GM19035 (cell line): ENCODE data around the gene SLC12A8.

Experiments
- ATAC-seq: cut with Tn5 transposase; IDR thresholded peaks from one replicate; pipeline ENCODE4 v1.9.1; 2021; ENCODE audit not compliant: unreplicated experiment

SLC12A8 gene

DNA sequence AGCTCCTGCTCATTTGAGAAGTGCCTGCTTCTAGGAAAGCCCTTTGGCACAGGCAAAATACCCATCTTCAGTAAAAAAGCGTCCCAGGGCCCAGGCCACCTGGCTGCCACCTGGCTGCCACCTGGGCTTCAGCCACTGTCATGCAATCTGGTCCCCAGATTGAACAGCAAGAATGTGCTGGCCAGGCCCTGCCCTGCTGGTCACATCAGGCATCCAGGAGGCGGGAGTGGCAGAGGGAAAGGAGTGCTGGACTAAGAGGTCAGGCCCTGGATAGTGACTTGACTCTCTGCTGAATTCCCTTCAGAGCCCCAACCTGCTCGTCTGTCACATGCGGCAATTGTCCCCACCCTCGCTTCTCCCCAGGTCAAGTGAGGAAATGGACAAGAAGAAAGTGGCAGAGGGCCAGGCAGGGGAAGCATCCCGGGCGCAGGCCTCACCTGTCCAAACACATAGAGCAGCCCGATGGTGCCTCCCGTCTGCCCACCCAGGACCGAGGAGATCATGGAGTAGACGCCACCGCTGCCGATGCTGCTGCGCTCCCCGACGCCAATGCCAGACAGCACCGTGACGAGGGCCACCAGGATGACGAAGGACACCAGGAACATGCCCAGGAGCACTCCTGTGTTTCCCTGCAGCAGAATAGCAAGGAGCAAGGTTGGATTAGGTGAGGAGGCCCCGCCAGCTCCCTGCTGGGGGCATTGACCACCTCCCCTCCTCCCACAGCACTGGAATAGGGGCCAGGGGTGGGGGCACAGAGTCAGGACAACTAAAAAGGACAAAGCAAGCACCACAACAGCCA lies 25.5 kb downstream of the SLC12A8 start:
- ATAC-seq: no peak

DNA sequence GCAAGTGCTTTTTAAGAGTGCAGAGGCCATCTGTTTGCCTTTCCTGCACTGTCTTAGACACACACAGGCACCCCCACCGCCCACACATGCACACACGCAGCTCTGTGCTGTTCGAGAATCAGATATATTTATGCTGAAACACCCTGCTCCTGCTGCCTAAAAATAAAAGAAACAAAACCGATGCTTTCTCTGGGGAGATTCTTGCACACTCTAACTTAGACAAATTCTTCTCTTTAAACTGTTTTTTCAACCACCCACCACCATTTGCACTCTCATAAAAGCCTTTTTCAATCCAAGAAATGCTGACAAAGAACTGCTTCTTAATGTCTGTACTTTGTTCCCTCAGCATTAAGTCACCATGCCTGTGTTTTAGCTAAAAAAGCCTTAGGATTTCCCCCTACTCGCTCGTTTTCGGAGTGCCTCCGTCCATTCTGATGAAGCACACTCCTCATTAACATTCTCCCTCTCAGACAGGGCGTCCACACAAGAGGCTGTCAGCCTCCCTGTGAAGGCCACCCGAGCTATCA lies 26.2 kb downstream of the SLC12A8 start:
- ATAC-seq: peak; percentile 79

DNA sequence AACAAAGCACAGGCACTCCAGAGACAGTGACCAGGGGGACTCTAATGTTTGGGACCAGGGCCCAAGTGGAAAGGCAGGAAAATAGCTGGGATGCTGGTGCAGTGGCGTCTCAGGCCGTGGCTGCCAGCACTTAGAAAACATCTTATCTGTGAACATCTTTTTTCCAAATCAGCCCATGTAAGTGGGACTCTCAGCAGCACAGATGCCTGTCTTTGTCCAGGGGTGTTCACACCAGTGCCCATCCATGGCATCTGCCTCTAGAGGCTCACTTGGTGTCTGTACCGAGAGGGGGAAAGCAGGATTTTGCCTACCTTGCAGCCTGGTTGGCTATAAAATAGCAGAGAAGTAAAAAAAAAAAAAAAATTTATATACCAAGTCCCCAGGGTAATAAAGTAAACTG lies 26.7 kb downstream of the SLC12A8 start:
- no peak for ATAC-seq

DNA sequence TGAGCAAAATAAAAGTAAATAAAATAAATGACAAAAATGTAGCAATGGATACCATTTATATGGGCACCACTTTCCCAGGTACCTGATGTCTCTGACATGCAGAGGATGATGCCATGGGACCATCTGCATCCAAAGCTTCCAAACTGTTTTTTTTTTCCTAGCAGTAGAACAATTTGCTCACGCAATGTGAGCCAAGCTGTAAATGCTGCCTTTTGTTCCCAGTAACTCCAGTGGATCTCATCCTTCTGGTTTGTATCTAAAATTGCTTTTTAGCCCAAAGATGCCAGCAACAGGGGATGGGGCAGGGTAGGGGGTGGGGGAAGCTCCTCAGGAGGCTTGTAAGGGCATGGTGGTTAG lies 32.7 kb downstream of the SLC12A8 start:
- no peak for ATAC-seq

DNA sequence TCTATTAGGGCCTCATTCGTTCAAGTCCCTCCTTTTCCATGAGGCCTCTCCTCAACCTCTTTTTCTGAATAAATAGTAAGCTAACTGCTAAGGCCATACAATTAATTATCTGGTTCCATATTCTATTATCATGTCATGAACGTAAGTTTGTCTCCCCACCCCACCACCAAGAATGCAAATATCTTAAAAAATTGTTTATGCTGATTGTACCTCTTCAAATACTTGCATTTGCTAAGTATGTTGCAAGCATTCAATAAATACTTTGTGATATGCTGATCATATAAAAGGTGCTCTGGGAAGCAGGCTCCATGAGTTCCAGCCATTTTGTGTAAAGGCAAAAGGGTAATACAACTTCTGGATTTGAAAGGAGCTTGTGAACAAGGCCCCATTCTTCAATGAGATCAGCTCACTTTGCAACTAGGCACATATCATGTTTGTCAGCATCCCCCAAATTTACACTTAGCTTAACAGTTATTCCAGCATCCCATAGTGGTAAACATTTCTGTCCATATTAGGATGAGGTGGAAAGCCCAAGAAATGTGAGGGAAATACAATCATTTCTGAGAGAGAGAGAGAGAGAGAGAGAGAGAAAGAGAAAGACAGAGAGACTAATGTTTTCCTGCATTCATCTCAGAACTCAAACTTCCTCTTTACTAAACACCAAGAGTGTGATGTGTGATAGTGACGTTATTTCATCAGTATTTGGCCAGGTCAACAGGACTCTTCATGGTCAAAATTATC lies 33.2 kb downstream of the SLC12A8 start:
- peak; percentile 69 for ATAC-seq

DNA sequence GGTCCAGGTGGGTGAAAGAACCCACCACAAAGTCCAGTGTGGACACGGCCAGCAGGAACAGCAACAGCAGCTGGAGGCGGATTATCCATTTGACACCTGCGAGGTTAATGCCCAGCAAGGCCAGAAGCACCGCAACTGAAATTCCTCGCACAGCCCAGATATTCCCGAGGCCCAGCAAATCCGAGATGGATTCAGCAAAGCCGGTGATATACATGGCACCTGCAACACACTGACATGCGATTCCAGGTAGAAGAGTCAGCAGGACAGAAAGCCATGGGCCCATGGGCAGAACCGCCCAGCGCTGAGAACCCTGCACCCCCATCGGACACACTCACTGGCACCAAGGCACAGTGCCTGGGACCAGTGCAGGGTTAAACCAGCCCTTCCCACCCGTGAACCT lies 34.8 kb downstream of the SLC12A8 start:
- no peak for ATAC-seq

DNA sequence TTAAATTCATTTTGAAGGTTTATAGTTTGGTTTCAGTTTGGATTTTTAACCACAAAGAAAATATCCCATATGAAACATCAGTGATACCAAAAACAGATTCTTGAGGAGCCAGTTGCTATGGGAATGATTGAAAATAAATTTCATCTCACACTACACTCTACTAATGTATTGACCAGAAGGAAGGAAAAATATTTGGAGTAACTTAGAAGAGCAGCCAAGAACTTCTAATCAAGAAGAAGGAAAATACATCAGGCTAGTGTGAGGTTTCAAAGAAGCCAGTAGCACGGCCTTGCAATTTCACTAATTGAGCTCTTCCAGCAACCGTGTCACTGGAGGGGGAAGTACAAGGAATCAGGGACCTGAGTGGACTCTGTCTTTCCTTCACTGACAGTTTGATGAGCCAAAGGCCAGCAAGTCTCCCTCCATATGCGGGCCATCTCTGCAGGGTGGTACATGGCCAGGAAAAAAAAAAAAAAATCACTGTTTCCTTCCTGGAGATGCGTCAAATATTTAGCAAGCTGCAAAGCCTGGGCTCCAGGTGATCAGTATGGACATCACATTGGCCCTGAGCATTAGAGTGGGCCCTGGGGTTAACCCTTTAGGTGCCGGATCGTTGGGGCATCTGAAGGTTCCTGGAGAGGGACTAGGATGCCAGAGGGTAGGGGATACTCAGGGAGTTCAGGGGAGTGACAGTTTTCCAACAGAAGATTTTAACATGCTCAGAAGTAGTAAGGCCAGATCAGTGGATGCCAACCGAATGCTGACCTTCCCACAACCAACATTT lies 37.1 kb downstream of the SLC12A8 start:
- no peak for ATAC-seq

DNA sequence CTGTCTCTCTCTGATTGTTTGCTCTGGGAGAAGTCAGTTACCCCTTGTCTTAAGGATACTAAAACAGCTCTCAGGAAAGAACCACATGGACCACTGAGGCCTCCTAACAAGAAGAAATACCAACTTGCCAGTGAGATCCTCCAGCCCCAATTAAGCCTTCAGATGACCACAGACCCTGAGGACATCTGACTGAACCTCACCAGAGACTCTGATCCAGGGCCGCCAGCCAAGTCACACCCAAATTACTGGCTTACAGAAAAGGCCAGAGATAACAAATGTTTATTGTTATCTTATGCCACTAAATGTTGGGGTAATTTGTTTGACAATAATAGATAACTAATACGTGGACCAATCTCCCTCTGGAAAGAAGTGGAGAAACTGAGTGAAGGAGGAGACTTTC lies 40.2 kb downstream of the SLC12A8 start:
- ATAC-seq: no peak

DNA sequence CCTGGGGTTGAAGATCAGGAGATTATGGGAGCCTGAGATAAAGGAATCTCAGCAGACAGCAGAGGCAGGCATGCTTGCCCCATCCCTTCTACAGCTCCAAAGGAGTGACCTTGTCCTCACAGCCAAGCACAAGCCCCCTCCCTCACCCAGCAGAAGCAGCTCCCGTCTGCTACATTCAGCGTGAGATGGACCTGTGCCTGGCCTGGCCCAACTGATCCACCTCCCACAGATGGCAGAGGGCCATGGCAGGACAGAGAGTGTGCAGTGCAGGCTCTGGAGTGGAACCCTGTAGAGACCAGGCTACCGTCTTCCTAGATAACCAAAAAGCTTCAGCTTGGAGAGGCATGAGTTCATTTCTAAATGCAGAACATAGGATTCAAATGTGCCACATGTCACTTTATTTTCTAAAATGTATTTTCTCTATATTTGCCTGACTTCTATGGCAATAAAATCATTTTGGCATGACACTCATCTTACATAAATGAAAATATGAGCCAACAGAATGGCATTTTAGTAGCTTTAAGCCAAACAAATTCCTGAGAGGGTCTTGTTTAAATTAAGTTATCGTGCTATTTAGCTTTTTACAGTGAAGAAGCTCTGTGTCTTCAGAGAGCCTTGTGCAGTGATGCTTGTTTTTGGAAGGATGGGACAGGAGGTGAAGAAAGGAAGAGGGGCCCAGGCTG lies 43.7 kb downstream of the SLC12A8 start:
- no peak for ATAC-seq

DNA sequence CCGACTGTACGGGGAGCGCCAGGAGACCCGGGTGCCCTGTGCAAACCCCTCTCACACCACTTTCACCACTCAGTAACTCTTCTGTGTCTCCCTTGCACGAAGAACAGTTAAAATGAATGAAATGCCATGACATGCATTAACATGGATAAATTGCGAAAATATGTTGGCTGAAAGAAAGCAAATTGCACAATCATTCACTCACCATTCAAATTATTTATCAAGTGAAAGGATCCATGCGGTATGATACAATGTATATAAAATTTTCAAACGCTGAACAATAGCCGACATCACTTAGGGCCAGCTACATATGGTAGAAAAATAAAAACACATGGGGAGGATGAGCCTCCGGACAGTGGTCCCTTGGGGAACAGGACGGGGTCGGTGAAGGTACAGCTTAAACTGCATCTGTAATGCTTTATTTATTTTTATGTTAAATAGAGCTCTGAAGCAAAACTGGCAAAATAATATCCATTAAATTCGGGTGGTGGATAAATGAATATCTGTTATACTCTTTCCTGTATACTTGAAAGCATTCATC lies 45.9 kb downstream of the SLC12A8 start:
- no peak for ATAC-seq

DNA sequence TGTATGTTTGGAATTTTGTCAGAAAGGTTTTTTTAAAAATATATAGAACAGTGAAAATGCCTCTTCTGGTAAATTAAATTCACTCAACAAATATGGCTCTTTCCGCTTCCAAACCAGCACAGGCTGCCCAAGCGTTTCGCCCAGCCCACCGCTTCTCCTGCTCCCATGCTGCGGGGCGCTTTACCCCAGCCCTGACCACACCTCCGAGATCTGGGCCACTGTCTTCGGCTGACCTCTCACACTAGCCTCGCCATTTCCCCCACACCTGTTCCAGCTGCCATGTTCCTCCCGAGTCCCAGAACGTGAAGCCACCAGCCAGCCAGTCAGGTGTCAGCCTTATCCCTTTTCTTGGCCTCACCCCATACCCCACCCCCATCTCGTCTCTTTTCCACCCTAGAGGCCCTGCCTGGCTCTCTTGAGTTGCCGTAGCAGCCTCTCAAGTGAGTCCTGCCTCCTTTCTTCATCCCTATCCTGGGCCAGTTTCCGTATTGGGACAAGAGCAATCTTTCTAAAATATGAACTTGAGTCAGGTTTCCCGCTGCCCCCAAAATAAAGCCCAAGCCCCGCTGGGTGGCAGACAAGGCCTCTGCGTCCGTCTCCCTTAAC lies 46.5 kb downstream of the SLC12A8 start:
- ATAC-seq: no peak

DNA sequence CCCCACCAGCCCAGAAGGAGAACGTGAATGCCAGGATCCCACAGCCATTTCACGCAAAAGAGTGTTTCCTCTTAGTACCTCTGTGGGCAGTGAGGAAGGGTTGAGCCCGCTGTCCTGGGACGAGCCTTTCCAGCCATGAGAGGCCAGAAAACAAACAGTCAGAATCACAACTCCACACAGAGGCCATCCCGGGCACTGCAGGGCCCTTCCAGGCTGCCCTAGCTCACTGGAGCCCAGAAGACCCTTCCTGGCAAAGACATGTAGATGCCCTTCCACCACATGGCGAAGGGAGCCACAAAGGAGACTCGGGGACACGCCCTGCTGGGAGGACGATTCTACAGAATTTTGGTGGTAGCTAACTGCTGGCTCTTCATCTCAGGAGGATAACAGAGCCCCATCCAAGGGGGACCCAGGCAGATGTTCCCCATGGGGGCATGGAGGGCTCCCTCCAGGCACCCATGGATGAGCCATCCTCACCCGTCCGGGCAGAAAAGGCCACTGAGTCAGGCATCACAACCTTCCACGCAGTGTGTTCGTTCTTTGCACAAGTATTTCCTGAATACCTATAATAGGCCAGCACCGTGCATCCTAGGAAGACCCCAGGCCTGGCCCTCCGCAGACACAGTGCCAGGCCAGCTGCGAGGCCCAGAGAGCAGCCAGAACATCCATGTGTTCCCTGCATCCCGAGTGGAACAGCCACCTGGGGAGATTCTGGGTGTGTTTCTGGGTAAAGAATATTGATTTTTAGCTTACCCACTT lies 47.2 kb downstream of the SLC12A8 start:
- no peak for ATAC-seq

DNA sequence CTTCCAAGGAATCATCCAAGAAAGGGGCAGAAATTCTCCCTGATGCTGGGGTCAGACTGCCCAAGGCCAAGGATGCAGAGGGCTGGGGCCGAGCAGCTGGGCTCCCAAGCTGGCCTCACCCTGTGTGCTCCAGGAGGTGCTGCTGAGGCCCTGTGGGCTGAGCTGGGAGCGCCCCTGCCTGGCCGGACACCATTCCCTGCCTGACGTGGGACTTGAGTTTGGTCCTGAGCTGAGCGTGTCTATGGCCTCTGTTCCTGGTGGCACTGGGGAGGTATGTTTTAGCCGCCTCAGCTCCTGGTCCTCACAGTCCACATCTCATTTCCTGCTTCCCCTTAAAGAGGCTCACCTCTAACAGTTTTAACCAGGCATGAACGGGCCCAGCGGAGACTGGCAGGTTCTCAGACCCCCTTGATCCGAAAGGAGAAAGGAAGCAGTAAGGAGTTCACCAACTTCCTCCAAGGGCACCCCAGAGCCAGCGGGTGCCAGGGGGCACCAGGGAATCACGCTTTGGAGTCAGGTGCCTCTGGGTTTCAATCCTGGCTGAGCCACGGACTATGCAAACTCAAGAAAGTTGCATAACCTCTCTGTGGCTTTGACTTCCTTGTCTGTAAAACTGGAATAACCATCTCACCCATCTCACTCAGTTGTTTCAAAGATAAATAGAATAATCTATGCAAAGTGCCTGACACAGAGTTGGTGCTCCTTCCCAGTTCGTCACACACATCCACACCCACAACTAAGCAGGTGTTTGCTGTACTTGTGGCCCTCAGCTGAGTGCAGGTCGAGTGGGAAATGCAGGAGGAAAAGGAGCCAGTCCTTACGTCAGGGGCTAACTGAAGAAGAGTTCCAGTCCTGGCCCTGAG lies 48.6 kb downstream of the SLC12A8 start:
- ATAC-seq: no peak

DNA sequence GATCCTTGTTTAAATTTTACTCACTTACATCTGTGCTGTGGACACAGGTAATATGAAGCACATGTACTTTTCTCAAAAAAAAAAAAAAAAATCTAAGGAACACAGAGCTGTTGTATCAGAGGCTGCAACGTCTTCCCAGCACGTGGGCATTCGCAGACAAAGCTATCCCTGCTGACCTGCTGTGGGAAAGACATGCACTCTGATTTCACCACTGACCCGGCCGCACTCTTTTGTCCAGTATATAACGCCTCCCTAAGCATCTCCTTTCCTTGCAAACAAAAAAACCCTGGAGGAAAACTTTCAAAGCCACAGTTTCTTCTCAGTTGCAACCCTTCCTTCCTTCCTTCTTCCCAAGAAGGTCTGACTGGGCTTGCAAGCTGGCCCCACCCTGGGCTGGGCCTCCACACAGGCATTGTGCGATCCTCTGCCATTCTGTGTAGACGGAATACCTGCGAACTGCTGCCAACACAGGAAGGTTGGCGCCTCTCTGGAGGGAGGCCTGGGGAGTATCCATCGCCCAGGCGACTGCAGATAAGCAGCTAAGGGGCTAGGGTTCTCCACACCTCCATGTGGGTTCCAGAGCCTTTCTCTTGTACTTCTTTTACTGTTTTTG lies 50.8 kb downstream of the SLC12A8 start:
- no peak for ATAC-seq

DNA sequence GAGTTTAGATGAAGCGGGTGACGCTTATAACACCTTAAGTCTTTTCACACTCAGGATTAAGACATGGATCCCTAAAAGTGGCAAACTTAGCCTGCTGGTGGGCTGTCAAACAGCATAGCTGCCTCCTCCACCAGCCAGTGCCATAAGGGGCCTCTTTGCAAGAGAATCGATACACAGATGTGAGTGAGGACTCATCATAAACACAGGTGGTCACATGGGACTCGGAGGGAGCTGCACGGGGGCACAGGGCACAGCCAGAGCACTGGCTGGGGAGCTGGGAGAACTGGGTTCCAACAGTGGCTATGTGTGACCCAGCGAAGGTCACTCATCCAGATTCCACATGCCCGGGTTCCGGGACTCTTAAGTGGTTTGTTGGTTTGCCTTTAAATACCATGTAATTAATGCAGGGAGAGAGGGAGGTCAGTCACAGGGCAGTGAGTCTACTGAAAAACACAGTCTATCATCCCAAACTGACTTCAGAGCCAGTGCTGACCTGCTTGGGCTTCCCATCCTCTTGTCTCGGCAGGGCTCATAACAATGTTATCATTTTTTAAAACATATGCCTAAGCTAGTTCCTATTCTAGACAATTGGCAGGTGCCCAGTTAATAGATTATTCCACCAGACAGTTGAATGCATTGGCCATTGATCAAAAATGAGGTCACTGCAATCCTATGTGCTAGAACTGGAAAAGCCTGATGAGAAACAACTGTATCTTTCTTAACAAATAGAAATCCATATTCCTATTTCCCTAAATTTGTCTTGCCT lies 51.8 kb downstream of the SLC12A8 start:
- no peak for ATAC-seq

DNA sequence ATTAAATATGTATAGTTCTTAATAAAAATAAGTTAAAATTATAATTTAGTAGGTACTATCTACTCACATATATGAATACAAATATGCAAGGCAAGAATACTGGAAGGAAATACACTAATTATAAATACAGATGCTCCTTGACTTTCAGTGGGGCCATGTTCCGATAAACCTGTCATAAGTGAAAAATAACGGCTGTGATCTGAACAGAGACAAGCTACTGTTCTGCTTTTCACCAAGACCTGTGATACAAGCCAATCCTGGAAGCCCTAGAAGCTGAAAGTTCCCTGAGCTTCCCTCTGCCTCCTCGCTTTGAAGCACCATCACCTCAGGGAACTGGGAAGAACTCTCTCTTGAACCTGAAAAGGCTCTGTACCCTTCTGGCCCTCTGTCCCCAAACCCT lies 55.4 kb downstream of the SLC12A8 start:
- ATAC-seq: no peak

DNA sequence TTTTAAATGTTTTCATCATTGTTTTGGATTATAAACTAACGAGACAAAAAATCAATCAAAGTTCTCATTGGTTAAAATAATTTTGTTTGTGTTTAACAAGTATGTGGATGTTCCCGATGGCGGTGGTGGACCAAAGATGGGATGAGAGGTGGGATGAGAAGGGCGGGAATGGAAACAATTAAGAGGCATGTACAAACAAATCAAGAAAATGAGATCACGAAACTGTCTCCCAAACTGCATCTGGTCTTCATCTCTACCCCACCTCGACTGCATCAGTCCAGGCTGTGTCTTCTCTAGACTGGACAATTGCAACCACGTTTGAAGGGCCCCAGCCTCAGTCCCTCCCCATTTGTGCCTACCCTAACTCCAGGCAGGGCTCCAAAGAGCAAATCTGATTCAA lies 56.1 kb downstream of the SLC12A8 start:
- no peak for ATAC-seq
